ENCODE measurements around the gene SPHK2. TPM values are rescaled to one million over a fixed set of nuclear protein-coding genes. Genes with fewer than 3 reads are reported as not detected.
A peak's percentile ranks its signal among the peaks of the same experiment; 100 is the strongest.

The SPHK2 gene
- total RNA-seq, 4 donors from 2014 or later = 15.9 to 24.5 (median 17.0) TPM

DNA sequence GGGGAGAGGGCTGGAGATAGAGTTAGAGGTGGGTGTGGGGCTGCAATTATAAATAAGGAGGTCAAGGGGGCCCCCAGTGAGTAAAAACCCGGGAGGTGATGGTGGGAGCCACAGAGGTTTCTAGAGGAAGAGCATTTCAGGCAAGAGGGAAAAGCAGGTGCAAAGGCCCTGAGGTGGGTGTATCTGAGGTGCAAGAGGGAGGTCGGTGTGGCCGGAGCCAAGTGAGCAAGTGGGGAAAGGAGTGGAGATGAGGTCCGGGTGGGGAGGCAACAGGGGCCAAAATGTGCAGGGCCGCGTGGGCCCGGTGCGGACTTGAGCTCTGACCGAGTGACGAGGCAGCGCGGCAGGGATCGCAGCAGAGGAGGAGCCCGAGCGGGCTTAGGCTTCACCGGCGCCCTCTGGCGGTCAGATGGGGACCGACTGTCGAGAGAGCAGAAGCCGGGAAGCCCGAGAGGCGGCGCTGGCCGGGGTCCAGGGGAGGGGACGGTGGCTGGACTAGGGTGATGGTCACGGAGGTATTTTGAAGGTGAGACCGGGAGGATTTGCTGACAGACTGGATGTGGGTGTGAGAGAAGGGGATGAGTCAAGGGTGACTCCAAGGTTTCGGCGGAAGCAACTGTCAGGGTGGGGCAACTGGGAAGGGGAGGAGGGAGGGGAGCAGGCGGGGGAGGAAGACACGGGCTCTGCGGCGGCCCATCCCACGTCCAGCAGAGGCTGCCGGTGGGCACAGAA lies 30.5 kb upstream of the SPHK2 start:
- Histone ChIP-seq H3K9me3 (no peaks in the 10 kb centered on the region), H3K4me1 (peaks cover 3 to 18% (median 16%) of the 10 kb centered on the region in 4 donors), H3K36me3 (no peaks in the 10 kb centered on the region), H3K4me3 (peak overlapping the region; percentile 46 to 63 (median 52)), H3K27me3 (no peaks in the 10 kb centered on the region), H3K27ac (replicated peaks in 1 of 4) (peak overlapping the region in 3 of 4 donors; percentile 30 to 53 (median 42))
- DNase-seq (ENCODE audit: extremely low spot score) = peak; percentile 96
- TF ChIP-seq POLR2AphosphoS5 (IDR thresholded peaks at IDR 0.05) (peak; percentile 50 to 61), EP300 (IDR thresholded peaks at IDR 0.05) (no peak), POLR2A (IDR thresholded peaks at IDR 0.05; ENCODE audit: low read depth) (no peak)
- TF ChIP-seq, protein P1, sequence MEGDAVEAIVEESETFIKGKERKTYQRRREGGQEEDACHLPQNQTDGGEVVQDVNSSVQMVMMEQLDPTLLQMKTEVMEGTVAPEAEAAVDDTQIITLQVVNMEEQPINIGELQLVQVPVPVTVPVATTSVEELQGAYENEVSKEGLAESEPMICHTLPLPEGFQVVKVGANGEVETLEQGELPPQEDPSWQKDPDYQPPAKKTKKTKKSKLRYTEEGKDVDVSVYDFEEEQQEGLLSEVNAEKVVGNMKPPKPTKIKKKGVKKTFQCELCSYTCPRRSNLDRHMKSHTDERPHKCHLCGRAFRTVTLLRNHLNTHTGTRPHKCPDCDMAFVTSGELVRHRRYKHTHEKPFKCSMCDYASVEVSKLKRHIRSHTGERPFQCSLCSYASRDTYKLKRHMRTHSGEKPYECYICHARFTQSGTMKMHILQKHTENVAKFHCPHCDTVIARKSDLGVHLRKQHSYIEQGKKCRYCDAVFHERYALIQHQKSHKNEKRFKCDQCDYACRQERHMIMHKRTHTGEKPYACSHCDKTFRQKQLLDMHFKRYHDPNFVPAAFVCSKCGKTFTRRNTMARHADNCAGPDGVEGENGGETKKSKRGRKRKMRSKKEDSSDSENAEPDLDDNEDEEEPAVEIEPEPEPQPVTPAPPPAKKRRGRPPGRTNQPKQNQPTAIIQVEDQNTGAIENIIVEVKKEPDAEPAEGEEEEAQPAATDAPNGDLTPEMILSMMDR (IDR thresholded peaks at IDR 0.05) = peak in 2 of 3 experiments; percentile 91
- intact Hi-C loops (cut with DNase I) = no loop called here
- WGBS = 5% methylated on average over 34 of the region's 36 CpGs

- intact Hi-C loops (cut with DNase I) = no loop called here
- no peak for DNase-seq (ENCODE audit: extremely low spot score)
- WGBS = 76% methylated on average over 5 of the region's 5 CpGs
- H3K36me3 ChIP-seq = no peaks in the 10 kb centered on the region
- no peaks in the 10 kb centered on the region for H3K27me3 ChIP-seq
- H3K27ac ChIP-seq (replicated peaks in 1 of 4) = no peak overlapping the region
- H3K4me3 ChIP-seq = no peak overlapping the region
- no peaks in the 10 kb centered on the region for H3K9me3 ChIP-seq
- TF ChIP-seq POLR2AphosphoS5 (IDR thresholded peaks at IDR 0.05) (no peak), EP300 (IDR thresholded peaks at IDR 0.05) (no peak), POLR2A (IDR thresholded peaks at IDR 0.05; ENCODE audit: low read depth) (no peak)
- TF ChIP-seq, protein P1 (IDR thresholded peaks at IDR 0.05) = no peak
- H3K4me1 ChIP-seq = peaks cover 0 to 11% (median 11%) of the 10 kb centered on the region in 4 donors
Measured at GRCh38 chr19:48591021-48591420, 28.3 kb upstream of the SPHK2 start.

DNA sequence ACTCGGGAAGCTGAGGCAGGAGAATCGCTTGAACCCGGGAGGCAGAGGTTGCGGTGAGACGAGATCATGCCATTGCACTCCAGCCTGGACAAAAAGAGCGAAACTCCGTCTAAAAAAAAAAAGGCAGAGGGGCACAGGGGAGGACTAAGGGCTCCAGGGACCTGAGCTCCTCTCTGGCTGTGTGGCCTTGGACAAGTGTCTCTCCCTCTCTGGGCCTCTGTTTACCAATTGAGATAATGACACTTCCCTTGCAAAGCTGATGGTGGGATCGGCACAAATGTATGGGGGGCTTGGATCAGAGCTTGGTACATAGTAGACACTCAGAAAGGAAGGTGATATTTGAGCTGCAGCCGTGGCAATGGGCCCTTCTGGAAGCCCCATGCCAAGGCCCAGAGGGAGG lies 24.1 kb upstream of the SPHK2 start:
- Histone ChIP-seq H3K9me3 (no peaks in the 10 kb centered on the region), H3K36me3 (no peaks in the 10 kb centered on the region), H3K4me3 (no peak overlapping the region), H3K4me1 (no peaks in the 10 kb centered on the region), H3K27ac (replicated peaks in 1 of 4) (no peak overlapping the region), H3K27me3 (peaks cover 0 to 21% (median 0%) of the 10 kb centered on the region in 4 donors)
- intact Hi-C loops (cut with DNase I) = no loop called here
- TF ChIP-seq POLR2AphosphoS5 (IDR thresholded peaks at IDR 0.05) (no peak), POLR2A (IDR thresholded peaks at IDR 0.05; ENCODE audit: low read depth) (no peak), EP300 (IDR thresholded peaks at IDR 0.05) (no peak)
- TF ChIP-seq, protein P1 (IDR thresholded peaks at IDR 0.05) = no peak
- no peak for DNase-seq (ENCODE audit: extremely low spot score)
- WGBS = 85% methylated on average over 9 of the region's 9 CpGs

DNA sequence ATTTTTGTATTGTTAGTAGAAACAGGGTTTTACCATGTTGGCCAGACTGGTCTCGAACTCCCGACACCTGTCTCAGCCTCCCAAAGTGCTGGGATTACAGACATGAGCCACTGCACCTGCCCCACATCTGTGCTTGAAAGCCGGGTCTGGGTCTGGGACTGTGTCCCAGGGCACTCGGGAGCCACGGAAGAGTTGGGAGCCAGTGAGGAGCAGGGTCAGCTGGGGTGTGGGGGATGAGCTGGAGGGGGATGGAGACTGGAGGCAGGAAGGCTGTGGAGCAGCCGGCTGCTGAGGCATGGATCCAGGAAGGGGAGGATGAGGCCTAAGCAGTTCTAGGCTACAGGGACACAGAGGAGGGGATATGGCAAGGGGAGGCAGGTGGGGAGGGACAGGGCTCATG lies 23.5 kb upstream of the SPHK2 start:
- intact Hi-C loops (cut with DNase I) = no loop called here
- TF ChIP-seq POLR2AphosphoS5 (IDR thresholded peaks at IDR 0.05) (no peak), POLR2A (IDR thresholded peaks at IDR 0.05; ENCODE audit: low read depth) (no peak), EP300 (IDR thresholded peaks at IDR 0.05) (no peak)
- TF ChIP-seq, protein P1 (IDR thresholded peaks at IDR 0.05) = no peak
- 59% methylated on average over 6 of the region's 6 CpGs for WGBS
- H3K27ac ChIP-seq (replicated peaks in 1 of 4) = no peak overlapping the region
- H3K4me3 ChIP-seq = no peak overlapping the region
- DNase-seq (ENCODE audit: extremely low spot score) = no peak
- no peaks in the 10 kb centered on the region for H3K4me1 ChIP-seq
- H3K27me3 ChIP-seq = peaks cover 0 to 24% (median 0%) of the 10 kb centered on the region in 4 donors
- no peaks in the 10 kb centered on the region for H3K9me3 ChIP-seq
- no peaks in the 10 kb centered on the region for H3K36me3 ChIP-seq

Data from esophagus muscularis mucosa (tissue), 4 donors.